HG03196 (cell line): ENCODE measurements around the gene DNAJC25.
"Not testable (repeated sequence)": the region's sequence is repeated elsewhere in the genome, so short reads cannot be mapped to it uniquely, and the experiment has no call there.

Experiments
- ATAC-seq: cut with Tn5 transposase; IDR thresholded peaks from one replicate; pipeline ENCODE4 v1.9.1; 2021; ENCODE audit not compliant: unreplicated experiment

DNAJC25 gene

GRCh38 chr9:111631214-111631971 lies at the start of gene DNAJC25:
TSS of gene DNAJC25 (plus strand) at chr9:111631334. CDS start at chr9:111631408, 74 bp downstream.
- peak; percentile 97 for ATAC-seq

- no peak for ATAC-seq
Measured at GRCh38 chr9:111582888-111583287, 48.2 kb upstream of the DNAJC25 start.

- no peak for ATAC-seq
Measured at GRCh38 chr9:111586378-111586777, 44.8 kb upstream of the DNAJC25 start.

DNA sequence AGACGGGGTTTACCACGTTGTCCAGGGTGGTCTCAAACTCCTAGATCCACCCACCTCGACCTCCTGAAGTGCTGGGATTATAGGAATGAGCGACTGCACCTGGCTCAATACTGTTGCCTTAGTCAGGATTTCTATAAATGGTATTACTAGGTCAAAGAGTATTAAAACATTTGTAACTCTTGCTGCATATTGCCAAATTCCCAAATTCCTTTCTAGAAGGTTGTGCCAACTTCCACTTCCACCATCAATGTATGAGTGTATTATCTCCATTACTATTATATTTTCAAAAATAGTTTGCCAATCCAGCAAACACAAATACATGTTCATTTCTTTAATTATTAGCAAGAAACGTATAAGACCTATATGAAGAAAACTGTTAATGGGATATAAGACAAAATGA lies 42.3 kb upstream of the DNAJC25 start:
- ATAC-seq, result no peak

GRCh38 chr9:111597852-111598732 lies 33.0 kb upstream of the DNAJC25 start:
- ATAC-seq, result peak; percentile 47

DNA sequence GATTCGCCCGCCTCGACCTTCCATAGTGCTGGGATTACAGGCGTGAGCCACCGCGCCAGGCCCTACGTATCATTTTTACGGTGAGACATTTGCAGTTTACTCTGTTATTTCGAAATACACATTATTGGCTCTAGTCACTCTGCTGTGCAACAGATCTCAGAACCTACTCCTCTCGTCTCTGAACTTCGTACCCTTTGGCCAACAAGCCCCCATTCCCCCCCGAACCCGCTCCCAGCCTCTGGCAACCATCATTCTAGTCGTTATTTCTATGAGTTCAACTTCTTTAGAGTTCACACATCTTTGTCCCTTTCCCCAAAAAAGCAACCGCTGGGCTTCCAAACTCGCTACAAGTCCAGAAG lies 32.4 kb upstream of the DNAJC25 start:
- no peak for ATAC-seq

DNA sequence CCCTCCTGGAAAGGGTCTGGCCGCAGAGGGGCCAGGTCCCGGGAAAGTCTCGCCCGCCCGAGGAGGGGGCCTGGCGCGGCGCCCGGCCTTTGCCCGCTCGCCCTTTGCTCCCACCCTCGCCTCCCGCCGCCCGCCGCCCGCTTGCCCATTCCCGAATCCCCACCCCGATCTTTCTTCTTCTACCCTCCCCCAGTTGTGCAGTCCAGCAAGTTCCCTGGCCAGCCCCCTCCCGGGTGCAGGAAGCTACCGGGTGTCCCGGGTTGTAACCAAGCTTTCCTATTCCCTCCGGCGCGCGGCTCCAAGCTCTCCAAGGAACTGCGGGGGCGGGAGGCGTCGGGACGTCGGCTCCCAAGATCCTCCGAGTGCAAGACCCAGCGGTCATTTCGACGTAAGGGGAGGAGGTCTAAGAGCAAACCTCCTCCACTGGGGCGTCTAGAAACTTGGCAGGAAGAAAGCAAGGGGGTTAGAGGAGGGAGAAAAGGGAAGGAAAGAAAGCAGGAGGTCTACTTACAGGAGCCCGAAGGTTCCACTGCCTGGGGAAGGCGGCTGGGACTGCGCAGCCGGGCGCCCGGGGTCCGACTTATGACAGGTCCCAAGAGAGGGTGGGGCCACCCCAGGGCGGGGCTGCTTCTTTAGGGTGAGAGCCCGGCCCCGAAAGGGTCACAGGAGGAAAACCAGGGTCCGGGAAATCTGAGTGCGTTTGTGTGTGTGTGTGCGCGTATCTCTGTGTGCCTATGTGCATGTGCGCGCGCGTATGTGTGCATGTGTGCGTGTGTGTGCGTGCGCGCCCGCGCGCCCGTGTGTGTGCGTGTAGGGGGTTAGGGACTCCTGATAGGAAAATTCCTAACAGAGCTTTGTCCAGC lies 31.8 kb upstream of the DNAJC25 start, which contains the start of gene PTGR1:
Gene PTGR1 (minus strand): TSS at position 556 of the 863 bp plus-strand sequence. CDS start 2,225 bp downstream, outside the sequence.
- ATAC-seq, result no peak

DNA sequence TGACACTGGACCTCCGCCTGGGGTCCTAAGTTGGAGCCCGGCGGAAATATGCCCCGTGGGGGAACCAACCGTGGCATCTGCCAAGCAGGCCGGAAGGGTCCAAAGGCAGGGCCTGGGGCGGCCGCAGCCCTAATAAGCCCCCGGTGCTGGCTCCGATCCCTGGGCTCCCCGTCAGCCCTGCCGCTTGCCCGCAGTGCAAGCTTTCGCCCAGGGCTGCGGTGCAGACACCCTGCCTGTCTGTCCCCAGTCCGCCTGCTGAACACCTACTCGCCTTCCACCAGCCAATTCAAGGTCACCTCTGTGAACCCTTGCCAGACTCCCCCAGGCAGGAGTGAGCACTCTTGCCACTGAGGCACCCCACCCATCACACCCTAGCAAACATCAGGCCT lies 31.2 kb upstream of the DNAJC25 start:
- ATAC-seq, result no peak

- no peak for ATAC-seq
Measured at GRCh38 chr9:111601237-111602018, 29.7 kb upstream of the DNAJC25 start.

DNA sequence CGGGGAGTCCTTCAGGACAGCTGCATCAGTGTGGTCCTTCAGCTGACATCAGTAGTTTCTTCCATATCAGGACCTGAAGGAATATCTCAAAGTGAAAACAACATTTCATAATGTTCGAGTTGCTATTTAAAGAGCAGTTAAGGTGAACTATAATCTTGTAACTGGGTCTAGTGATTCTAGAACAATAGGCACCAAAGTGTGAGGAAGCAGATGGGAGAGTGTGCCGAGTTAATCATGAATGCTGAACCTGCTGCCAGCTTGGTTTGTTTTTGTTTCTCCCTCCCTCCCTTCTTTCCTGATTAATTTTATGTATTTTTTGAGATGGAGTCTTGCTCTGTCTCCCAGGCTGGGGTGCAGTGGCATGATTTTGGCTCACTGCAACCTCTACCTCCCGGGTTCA lies 28.1 kb upstream of the DNAJC25 start:
- ATAC-seq, result no peak

DNA sequence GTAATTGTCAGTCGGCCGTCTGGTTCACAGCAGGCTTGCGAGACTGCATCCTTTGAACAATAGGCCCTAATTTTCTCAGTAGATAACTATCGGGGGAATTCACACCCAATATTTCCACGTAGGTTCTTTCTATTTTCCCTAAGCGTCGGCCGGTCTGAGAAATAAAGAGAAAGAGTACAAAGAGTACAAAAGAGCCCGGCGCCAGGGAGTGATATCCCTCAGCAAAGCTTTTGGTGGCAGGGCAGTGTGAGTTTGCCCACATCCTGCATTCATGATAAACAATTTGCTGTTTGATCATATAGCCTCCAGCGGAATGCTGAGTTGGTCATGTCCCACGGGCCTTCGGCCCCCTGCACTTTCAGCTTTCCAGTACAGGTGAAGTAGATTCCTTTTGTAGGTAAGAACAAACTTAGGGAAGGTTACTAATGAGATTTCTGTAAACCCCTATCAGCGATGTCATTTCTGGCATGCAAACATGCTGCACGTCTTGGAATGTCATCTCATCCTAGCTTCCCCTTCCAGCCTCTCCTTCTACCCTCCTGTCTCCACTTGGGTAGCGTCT lies 27.0 kb upstream of the DNAJC25 start:
- ATAC-seq, result no peak

DNA sequence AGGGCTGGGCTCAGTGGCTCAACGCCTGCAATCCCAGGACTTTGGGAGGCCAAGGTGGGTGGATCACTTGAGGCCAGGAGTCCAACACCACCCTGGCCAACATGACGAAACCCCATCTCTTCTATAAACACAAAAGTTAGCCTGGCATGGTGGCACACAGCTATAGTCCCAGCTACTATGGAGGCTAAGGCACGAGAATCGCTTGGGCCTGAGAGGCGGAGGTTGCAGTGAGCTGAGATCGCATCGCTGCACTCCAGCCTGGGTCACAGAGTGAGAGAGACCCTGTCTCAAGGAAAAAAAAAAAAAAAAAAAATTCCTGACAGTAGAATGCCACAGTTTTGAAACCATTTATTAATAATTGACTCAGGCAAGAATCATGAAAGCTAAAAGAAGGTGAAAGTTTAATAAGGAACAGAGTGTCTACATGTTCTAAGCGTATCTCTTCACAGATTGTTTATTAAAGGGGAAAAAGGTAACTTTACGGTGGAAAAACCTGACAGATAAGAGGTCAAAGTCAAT lies 26.0 kb upstream of the DNAJC25 start:
- ATAC-seq, result no peak

- ATAC-seq, result no peak
Measured at GRCh38 chr9:111610149-111610548, 21.0 kb upstream of the DNAJC25 start.

GRCh38 chr9:111610845-111611244 lies 20.3 kb upstream of the DNAJC25 start:
- ATAC-seq, result no peak

GRCh38 chr9:111613436-111614040 lies 17.6 kb upstream of the DNAJC25 start:
- no peak for ATAC-seq

- ATAC-seq, result no peak
Measured at GRCh38 chr9:111615928-111616327, 15.2 kb upstream of the DNAJC25 start.

GRCh38 chr9:111617349-111617748 lies 13.8 kb upstream of the DNAJC25 start:
- not testable (repeated sequence) for ATAC-seq

- ATAC-seq, result no peak
Measured at GRCh38 chr9:111621895-111622480, 9.1 kb upstream of the DNAJC25 start.

GRCh38 chr9:111622626-111623025 lies 8.5 kb upstream of the DNAJC25 start:
- no peak for ATAC-seq
